Activated CD8-positive, alpha-beta memory T cell treated with anti-CD3 and anti-CD28 coated beads for 48 hours (primary cell): ENCODE results near the gene MACROD2.
"Not testable (repeated sequence)": the region's sequence is repeated elsewhere in the genome, so short reads cannot be mapped to it uniquely, and the experiment has no call there.

Experiments
- DNase-seq, 3 experiments: peaks; one replicate each; pipeline ENCODE4 v3.0.0-alpha.2; 2020; ENCODE audit warnings: low read depth in 2 of 3, low spot score in 2 of 3

MACROD2 gene

GRCh38 chr20:14889496-14890255 lies 894.4 kb downstream of the MACROD2 start:
- no peak for DNase-seq

GRCh38 chr20:14890713-14891112 lies 895.4 kb downstream of the MACROD2 start:
- DNase-seq = no peak

- DNase-seq = no peak
Measured at GRCh38 chr20:14892782-14893181, 897.5 kb downstream of the MACROD2 start.

- DNase-seq = no peak
Measured at GRCh38 chr20:14896569-14896968, 901.3 kb downstream of the MACROD2 start.

- no peak for DNase-seq
Measured at GRCh38 chr20:14897608-14898007, 902.3 kb downstream of the MACROD2 start.

DNA sequence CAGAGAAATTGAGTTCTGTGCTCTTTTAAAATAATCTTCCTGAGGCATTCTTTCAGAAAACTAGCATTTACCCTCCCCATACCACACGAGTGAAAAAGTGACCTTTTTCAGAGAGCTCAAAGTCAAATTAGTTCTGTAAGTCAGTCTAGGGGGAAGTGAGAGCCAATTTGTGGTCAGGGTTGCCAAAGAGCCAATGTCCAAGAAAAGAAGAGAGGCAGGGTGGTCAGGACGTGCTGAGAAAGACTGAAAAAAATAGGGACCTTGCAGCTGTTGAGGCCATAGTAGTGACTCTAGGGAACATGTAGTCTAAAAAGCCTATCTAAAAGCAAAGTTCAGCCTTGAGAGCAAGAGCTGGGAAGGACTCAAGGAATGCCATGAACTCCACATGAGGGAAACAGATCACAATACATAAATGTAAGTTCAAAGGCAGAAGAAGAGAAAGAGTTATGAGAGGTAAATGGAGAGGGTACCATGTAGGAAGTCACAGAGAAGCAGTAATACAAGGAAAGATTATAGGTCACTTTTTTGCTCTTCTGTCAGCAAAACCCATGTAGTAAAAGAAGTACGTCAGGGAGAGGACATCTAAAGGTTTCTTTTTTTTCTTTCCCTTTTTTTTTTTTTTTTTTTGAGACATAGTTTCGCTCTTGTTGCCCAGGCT lies 907.2 kb downstream of the MACROD2 start:
- DNase-seq = no peak

DNA sequence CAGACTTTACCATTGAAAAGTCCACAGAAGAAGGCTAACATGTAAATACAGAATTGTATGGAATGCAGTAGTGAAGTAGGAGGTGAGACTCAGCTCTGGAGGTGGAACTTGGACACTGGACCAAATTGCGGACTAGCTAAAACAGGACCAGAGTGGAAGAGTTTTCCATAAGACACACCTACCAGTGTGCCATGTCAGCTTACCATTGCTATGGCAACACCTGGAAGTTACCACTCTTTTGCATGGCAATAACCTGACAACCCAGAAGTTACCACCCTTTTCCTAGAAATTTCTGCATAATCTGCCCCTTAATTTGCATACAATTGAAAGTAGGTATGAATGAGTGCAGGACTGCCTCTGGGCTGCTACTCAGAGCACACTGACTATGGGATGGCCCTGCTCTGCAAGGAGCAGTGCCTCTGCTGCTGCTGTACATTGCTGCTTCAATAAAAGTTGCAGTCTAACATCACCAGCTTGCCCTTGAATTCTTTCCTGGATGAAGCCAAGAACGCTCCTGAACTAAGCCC lies 911.7 kb downstream of the MACROD2 start:
- DNase-seq = no peak

GRCh38 chr20:14910126-14910525 lies 914.8 kb downstream of the MACROD2 start:
- no peak for DNase-seq

- no peak for DNase-seq
Measured at GRCh38 chr20:14913896-14914620, 918.7 kb downstream of the MACROD2 start.

GRCh38 chr20:14914633-14915032 lies 919.3 kb downstream of the MACROD2 start:
- no peak for DNase-seq

GRCh38 chr20:14915356-14915755 lies 920.0 kb downstream of the MACROD2 start:
- DNase-seq = no peak

DNA sequence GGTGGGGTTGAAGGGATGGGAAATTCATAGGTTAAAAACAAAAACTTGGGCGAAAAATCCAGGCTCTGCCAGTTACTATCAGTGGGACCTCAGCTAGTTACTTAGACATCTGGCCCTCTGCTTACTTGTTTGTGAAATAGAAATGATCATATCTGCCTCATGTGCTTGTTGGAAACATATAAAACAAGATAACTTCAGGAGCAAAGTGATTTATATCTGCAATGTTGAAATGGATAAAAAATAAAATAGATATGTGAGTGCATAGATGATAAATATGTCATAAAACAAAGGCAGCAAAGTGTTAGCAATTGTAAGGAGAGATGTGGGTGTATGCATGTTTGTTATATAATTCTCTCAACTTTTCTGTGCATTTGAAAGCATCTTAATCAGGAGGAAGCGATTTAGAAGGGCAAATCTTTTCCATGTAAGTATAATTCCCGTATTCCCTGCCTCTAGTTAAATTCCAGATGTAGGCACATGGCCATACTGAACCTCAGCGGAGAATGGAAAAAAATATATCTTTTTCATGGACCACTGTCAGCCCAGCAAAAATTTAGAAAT lies 921.1 kb downstream of the MACROD2 start:
- DNase-seq = no peak

DNA sequence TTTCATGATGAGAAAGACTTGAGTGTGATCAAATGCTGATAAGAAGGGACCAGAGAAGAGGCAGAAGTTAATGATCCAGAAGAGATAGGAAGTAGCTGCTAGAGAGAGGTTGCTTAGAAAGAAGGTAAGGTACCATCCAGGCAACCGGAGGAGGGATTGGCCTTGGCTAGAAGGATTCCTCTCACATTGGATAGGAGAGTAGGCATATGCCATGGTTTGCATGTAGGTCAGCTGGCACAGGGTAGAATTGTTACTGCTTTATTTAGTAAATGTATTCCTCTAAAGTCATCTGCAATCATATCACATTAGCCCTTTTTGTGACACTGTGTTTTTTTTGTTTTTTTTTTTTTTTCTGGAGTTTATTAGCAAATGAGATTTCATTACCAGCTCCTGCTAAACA lies 923.0 kb downstream of the MACROD2 start:
- DNase-seq = no peak

DNA sequence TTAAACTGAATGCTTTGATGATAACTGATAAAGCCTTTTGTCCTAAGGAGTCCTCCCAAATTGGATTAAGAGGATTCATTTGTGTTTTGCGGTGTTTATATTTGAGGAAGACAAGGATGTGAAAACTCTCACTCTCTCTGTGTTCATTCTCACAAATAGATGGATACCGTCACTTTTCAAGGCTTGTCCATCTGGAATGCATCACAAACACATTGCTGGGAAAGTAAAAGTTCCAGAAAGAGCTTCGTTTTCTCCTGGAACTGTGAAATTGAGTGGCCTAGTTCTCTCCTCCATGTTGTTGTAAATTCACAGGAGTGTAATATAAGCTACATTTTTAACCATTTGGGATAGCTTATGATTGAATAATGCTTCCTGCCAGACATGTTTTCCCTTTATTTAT lies 923.7 kb downstream of the MACROD2 start:
- DNase-seq = no peak

DNA sequence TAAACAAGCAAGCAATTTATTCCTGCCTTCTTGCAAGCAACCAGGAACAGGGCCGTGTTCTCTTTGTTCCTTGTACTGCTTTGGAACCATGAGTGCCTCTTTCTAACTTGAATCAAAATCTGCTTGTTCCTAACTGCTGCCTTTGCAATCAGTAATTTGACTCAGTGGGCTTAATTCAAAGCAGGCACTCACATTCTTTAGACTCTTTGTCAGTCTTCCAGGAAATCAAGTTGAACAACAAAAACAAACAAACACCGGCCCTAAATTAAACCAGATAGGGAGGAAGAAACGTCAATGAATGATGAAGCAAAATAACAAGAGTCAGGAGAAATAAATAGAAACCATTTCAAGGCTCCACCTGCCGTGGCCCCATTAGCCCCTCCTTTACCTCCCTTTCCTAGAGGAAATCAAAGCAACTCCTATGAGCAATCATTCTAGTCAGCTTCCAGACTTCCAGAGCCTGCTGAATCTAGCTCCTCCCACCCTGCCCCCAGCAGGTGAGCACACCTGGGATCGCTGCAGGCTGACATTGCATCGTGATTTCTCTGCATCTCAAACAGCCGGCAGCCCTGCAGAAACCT lies 924.3 kb downstream of the MACROD2 start:
- no peak for DNase-seq

DNA sequence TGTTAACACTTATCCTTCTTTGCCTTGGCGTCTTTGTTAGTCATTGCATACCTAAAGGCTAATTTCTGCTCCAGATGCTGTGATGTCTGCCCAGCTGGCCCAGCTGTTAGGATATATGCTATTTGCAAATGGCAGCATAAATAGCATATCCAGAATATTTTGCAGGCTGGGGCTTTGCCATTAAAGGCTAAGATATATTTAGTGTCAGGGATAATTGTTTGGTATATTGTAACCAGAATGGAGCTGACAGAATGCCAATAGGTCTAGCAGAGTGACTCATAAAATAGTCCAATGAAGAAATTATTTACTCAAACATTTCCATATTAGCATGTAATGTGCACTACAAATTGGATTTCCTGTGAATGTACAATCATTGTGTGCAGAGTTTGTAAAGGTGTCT lies 926.2 kb downstream of the MACROD2 start:
- DNase-seq = no peak

GRCh38 chr20:14922503-14923267 lies 927.4 kb downstream of the MACROD2 start:
- no peak for DNase-seq

DNA sequence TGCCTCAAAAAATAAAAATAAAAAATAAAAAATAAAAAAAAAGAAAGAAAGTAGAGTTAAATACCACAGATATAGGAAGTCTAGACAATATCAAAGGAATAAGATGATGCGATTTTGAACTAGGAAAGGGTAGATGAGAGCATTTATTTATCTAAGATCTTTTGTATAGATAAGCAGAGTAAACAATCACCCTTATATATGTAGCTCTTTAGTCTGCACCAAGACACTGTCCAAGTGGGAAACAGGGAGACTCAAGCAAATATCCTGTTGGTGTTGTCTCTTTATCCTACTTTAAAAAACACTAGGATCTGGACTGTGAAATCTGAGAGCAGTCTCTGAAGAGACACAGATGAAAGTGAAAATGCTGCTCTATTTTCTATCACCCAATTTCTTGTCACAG lies 929.1 kb downstream of the MACROD2 start:
- no peak for DNase-seq

DNA sequence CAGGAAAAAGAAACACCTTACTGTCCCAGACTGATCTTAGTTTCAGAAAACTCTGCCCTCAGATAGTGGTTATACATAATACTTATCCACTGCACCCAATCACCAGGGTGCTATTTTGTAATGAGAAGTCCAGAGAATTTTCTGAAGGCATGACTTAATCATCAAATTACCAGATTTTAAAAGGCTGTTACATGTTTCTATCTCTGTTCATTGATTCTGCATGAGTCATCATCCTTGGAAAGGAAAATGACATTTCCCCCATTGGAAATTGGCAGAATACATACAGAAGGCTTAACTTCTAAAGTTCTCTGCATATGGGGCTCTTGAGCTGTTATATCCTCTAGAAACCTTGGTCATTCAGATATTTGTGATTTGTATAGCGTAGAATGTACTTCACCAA lies 930.0 kb downstream of the MACROD2 start:
- DNase-seq = no peak

GRCh38 chr20:14926436-14926835 lies 931.1 kb downstream of the MACROD2 start:
- DNase-seq = not testable (repeated sequence)
